HepG2 (cell line): ENCODE measurements around the gene ACOX3. TPM values are rescaled to one million over a fixed set of nuclear protein-coding genes. Genes with fewer than 3 reads are reported as not detected.

Source experiments
- ATAC-seq: fragments of 200-7000 bp; cut with Tn5 transposase; 3 replicates; pipeline ENCODE4 v1.9.1; 2020; ENCODE audit warnings: mild to moderate bottlenecking, moderate library complexity
- BruUV-seq: library from RNA; stranded (reverse); fragments of 400-500 nt; replicated peaks from 2 replicates; lab custom pipeline; 2021; lab: Mats Ljungman, UMichigan
- CTCF ChIA-PET: fragments of 300-600 bp; formaldehyde crosslinking; extraction: SDS; loops from one replicate; lab custom pipeline; 2021; ENCODE audit warnings: low total read pairs, inconsistent platforms, low intra/inter-chr PET ratio; lab: Yijun Ruan, JAX
- POLR2A ChIA-PET: fragments of 350-600 bp; sonication (Branson Sonifier 250); formaldehyde crosslinking; loops from one replicate; lab custom pipeline; 2020; ENCODE audit warnings: antibody characterized with exemption, inconsistent platforms; lab: Yijun Ruan, JAX
- DNase-seq: peaks from one replicate; pipeline ENCODE4 v3.0.0-alpha.2; 2015; ENCODE audit warnings: low spot score
- FAIRE-seq: peaks from 3 replicates; lab custom pipeline; 2011; peaks lifted over from hg19 to GRCh38; lab: Jason Lieb, UNC
- H2AFZ ChIP-seq: one replicate; pipeline ENCODE4 v1.6.1; 2011; ENCODE audit warnings: low read length, inconsistent platforms
- H3K27ac ChIP-seq: fragments of 300-600 bp; 3 replicates; pipeline ENCODE4 v1.8.0; 2011; ENCODE audit warnings: mixed run types, mild to moderate bottlenecking, mixed read lengths, low read length, inconsistent platforms; ENCODE audit not compliant: insufficient read depth; ENCODE audit errors: extremely low read length
- H3K27me3 ChIP-seq, 2 experiments: fragments of 200-600 bp in 1 of 2; 2 replicates in 1 of 2; 3 replicates in 1 of 2; pipeline versions ENCODE4 v1.6.0 to v1.8.0; 2011; ENCODE audit warnings: low read length in 2 of 2, mild to moderate bottlenecking in 2 of 2, moderate library complexity in 2 of 2, inconsistent platforms in 1 of 2; ENCODE audit not compliant: insufficient read depth in 2 of 2, control insufficient read depth in 1 of 2
- H3K36me3 ChIP-seq, 2 experiments: fragments of 200-600 bp in 1 of 2; replicated peaks in 1 of 2; 2 replicates in 1 of 2; 3 replicates in 1 of 2; pipeline versions ENCODE4 v1.5.1 to v1.8.0; 2011; ENCODE audit warnings: low read length in 2 of 2, inconsistent platforms in 1 of 2; ENCODE audit not compliant: insufficient read depth in 2 of 2, control insufficient read depth in 1 of 2
- H3K4me1 ChIP-seq: 2 replicates; pipeline ENCODE4 v1.5.1; 2012; ENCODE audit warnings: low read length, inconsistent platforms; ENCODE audit not compliant: insufficient read depth
- H3K4me2 ChIP-seq: 2 replicates; pipeline ENCODE4 v1.6.0; 2011; ENCODE audit warnings: low read depth, low read length, inconsistent platforms
- H3K4me3 ChIP-seq, 3 experiments: fragments of 200-600 bp in 1 of 3; sonication (generic), shearing (Covaris generic) in 1 of 3; replicated peaks in 1 of 3; 2 replicates each; pipeline ENCODE4 v1.5.1; 2011 to 2016; ENCODE audit warnings: low read length in 3 of 3, inconsistent platforms in 2 of 3, low read depth in 2 of 3, mild to moderate bottlenecking in 2 of 3, control low read depth in 1 of 3, mixed read lengths in 1 of 3; ENCODE audit not compliant: insufficient read depth in 1 of 3
- H3K79me2 ChIP-seq: one replicate; pipeline ENCODE4 v1.6.1; 2011; ENCODE audit warnings: low read length, inconsistent platforms; ENCODE audit not compliant: insufficient read depth
- H3K9ac ChIP-seq: 2 replicates; pipeline ENCODE4 v1.6.0; 2011; ENCODE audit warnings: mild to moderate bottlenecking, low read depth, low read length, inconsistent platforms; ENCODE audit not compliant: insufficient read depth
- H3K9me3 ChIP-seq: 2 replicates; pipeline ENCODE4 v1.5.1; 2012; ENCODE audit warnings: mild to moderate bottlenecking, low read length
- H4K20me1 ChIP-seq: 2 replicates; pipeline ENCODE4 v1.6.0; 2011; ENCODE audit warnings: inconsistent platforms, mild to moderate bottlenecking, low read length, moderate library complexity; ENCODE audit not compliant: insufficient read depth
- CENPBD1 ChIP-seq: sonication (generic); formaldehyde crosslinking; IDR thresholded peaks from 2 replicates; pipeline ENCODE4 v1.8.0; 2022; ENCODE audit warnings: missing genetic modification reagents, low read depth, mild to moderate bottlenecking, borderline replicate concordance
- GFI1 ChIP-seq: sonication (generic); formaldehyde crosslinking; IDR thresholded peaks from 2 replicates; pipeline ENCODE4 v1.5.0; 2020; ENCODE audit warnings: missing genetic modification reagents, mild to moderate bottlenecking, borderline replicate concordance
- IRX3 ChIP-seq: sonication (generic); formaldehyde crosslinking; IDR thresholded peaks from 2 replicates; pipeline ENCODE4 v1.8.1; 2023; ENCODE audit warnings: mild to moderate bottlenecking, low read depth, missing genetic modification reagents, borderline replicate concordance
- JUNB ChIP-seq: sonication (generic); formaldehyde crosslinking; IDR thresholded peaks from 2 replicates; pipeline ENCODE4 v1.8.0; 2022; ENCODE audit warnings: missing genetic modification reagents, mild to moderate bottlenecking, borderline replicate concordance
- MLLT10 ChIP-seq: sonication (generic); formaldehyde crosslinking; IDR thresholded peaks from 2 replicates; pipeline ENCODE4 v1.4.0; 2020; ENCODE audit warnings: missing genetic modification reagents
- NFIC ChIP-seq: IDR thresholded peaks from 2 replicates; pipeline ENCODE4 v1.6.1; 2012; ENCODE audit warnings: mild to moderate bottlenecking, low read length, inconsistent platforms
- NKX3-1 ChIP-seq: sonication (generic); formaldehyde crosslinking; IDR thresholded peaks from 2 replicates; pipeline ENCODE4 v1.5.0; 2020; ENCODE audit warnings: missing genetic modification reagents
- NR0B2 ChIP-seq: sonication (generic); formaldehyde crosslinking; IDR thresholded peaks from 2 replicates; pipeline ENCODE4 v1.4.0; 2020; ENCODE audit warnings: mild to moderate bottlenecking, missing genetic modification reagents
- SSRP1 ChIP-seq: IDR thresholded peaks from 2 replicates; pipeline ENCODE4 v1.6.1; 2016; ENCODE audit warnings: control low read depth
- SYNCRIP ChIP-seq: fragments of 200-400 bp; formaldehyde crosslinking; IDR thresholded peaks from 2 replicates; pipeline ENCODE4 v1.6.1; 2018; ENCODE audit warnings: mild to moderate bottlenecking, low read depth, low read length; ENCODE audit not compliant: insufficient read depth
- ZMYM3 ChIP-seq: sonication (generic); formaldehyde crosslinking; IDR thresholded peaks from 2 replicates; pipeline ENCODE4 v1.5.1; 2020; ENCODE audit warnings: mild to moderate bottlenecking, missing genetic modification reagents
- ZNF263 ChIP-seq: sonication (generic); formaldehyde crosslinking; IDR thresholded peaks from 2 replicates; pipeline ENCODE4 v1.4.0; 2020; ENCODE audit warnings: missing genetic modification reagents
- ZNF280B ChIP-seq: sonication (generic); formaldehyde crosslinking; IDR thresholded peaks from 2 replicates; pipeline ENCODE4 v1.5.0; 2020; ENCODE audit warnings: missing genetic modification reagents, mild to moderate bottlenecking, borderline replicate concordance
- ZNF430 ChIP-seq: sonication (generic); formaldehyde crosslinking; IDR thresholded peaks from 2 replicates; pipeline ENCODE4 v1.9.0; 2021; ENCODE audit warnings: mild to moderate bottlenecking, missing genetic modification reagents
- ZNF841 ChIP-seq: sonication (generic); formaldehyde crosslinking; IDR thresholded peaks from 2 replicates; pipeline ENCODE4 v1.8.1; 2023; ENCODE audit warnings: missing genetic modification reagents, borderline replicate concordance
- ZNF850 ChIP-seq: sonication (generic); formaldehyde crosslinking; conservative IDR thresholded peaks from 2 replicates; pipeline ENCODE4 v1.9.0; 2021; ENCODE audit warnings: mild to moderate bottlenecking, missing genetic modification reagents
- WGBS: methylation state at CpG from one replicate; pipeline ENCODE4 v1.1.6; 2017; ENCODE audit warnings: low lambda C conversion rate; 5-methylcytosine and 5-hydroxymethylcytosine counted together
- in situ Hi-C: cut with HindIII; loops from 2 replicates; pipeline ENCODE4 v1.10.0; 2017; ENCODE audit warnings: low pct_unique_long_range_greater_than_20kb; ENCODE audit not compliant: extremely low pct_ligation_motif_present
- intact Hi-C: fragments of 100-400 bp; cut with micrococcal nuclease; formaldehyde crosslinking; loops from one replicate; pipeline ENCODE4 v1.10.0; 2022; ENCODE audit not compliant: unreplicated experiment
- polyA plus RNA-seq, 8 experiments: library from polyadenylated mRNA; depleted of rRNA in 3 of 8; stranded (reverse) in 7 of 8; unstranded in 1 of 8; fragments of >200 nt; fragmentation: Illumina TruSeq in 4 of 8; extraction: Trizol in 4 of 8; gene quantifications; 2 replicates each; pipeline versions ENCODE4 v1.2.1 to v1.2.3, GENCODE V29; 2011 to 2016; ENCODE audit warnings: low read depth in 4 of 8, missing spikeins in 1 of 8, mixed read lengths in 1 of 8; ENCODE audit not compliant: insufficient read depth in 1 of 8
- total RNA-seq, 5 experiments: library from RNA; depleted of rRNA; stranded (reverse); fragments of >200 nt; fragmentation: Illumina TruSeq; extraction: Trizol; gene quantifications; 2 replicates each; pipeline ENCODE4 v1.2.3, GENCODE V29; 2016; ENCODE audit warnings: low read depth in 1 of 5

ACOX3 gene
- total and polyA plus RNA-seq, 2 of the 13 experiments (the other 11 are each of a cell fraction or from before 2014, with no cell fraction given), result 4.2 to 17.8 TPM

- H3K27me3 ChIP-seq, result no peaks in the 10 kb centered on the region
- H3K36me3 ChIP-seq, result peaks cover 11 to 31% of the 10 kb centered on the region in 2 experiments
- 96% methylated on average over 12 of the region's 14 CpGs for WGBS
- no peak for ATAC-seq
- H3K27ac ChIP-seq, result no peak overlapping the region
- H4K20me1 ChIP-seq, result no peaks in the 10 kb centered on the region
- FAIRE-seq, result no peak
- no peaks in the 10 kb centered on the region for H3K9me3 ChIP-seq
- no peak overlapping the region for H3K9ac ChIP-seq
- in situ Hi-C loops (loop anchor here (5.0 to 10.0 kb wide), 2 partner anchors 74 to 122 kb away; partner anchors contain the start of gene CPZ), intact Hi-C loops (no loop called here)
- TF ChIP-seq ZNF263 (CRISPR knock-in tag) (no peak), ZNF280B (CRISPR knock-in tag) (no peak), CENPBD1 (CRISPR knock-in tag) (no peak), ZNF430 (no peak), ZNF841 (no peak), MLLT10 (CRISPR knock-in tag) (no peak), SYNCRIP (no peak), NFIC (no peak), JUNB (CRISPR knock-in tag) (no peak), NKX3-1 (no peak), GFI1 (CRISPR knock-in tag) (no peak), NR0B2 (CRISPR knock-in tag) (no peak), SSRP1 (CRISPR knock-in tag) (no peak), ZMYM3 (CRISPR knock-in tag) (no peak), IRX3 (CRISPR knock-in tag) (no peak), ZNF850 (CRISPR knock-in tag) (no peak)
- ChIA-PET CTCF (no interaction called here), POLR2A (no interaction called here)
- no TSS peak for BruUV-seq
- H3K79me2 ChIP-seq, result no peaks in the 10 kb centered on the region
- H3K4me3 ChIP-seq, result no peak overlapping the region
- no peak for DNase-seq
- no peak overlapping the region for H2AFZ ChIP-seq
- H3K4me1 ChIP-seq, result no peaks in the 10 kb centered on the region
- H3K4me2 ChIP-seq, result no peak overlapping the region
Observed at GRCh38 chr4:8470451-8471024, 30.0 kb upstream of the ACOX3 start.
